ENCODE measurements around the gene PAK5.
"Not testable (repeated sequence)": the region's sequence is repeated elsewhere in the genome, so short reads cannot be mapped to it uniquely, and the experiment has no call there.

PAK5 gene

DNA sequence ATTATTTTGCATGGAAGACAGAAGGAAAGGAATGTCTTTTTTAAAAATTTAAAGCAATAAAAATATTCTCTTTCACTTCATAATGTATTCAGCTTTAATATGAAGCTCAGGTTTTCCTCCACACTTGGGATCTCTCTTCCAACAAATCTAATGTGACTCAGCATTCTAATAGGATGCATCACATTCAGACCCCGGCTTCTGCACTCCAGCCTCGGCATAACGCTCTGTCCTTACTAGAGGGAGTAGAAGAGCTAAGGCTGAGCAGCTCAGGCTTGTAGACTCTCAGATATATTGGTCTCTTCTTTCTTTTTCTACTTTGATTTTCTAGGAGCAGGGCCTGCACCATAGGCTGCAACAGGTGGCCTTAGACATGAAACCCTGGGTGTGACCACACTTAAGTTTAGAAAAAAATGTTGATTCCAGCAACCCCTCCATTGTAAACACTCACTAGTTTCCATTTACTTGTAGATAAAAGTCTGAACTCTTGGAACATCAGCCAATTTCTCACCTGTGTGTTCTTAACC lies 161.7 kb downstream of the PAK5 start:
- no peak for DNase-seq

DNA sequence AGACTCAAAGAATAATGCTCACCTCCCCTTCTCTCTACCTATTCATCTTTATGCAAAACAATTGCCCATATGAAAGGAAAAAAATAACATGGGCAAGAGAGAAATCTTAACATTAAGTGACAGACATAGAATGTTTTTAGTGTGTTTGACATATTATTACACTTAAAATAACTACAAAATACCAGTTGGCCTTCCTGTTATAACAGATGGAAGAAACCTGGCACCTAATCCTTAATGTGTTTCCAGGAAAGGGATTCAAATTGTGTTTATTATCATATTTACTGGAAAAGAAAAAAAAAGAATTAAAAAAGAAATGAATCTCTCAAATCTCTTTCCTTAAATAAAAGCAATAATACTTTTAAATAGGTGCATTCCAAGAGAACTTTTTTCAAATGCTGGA lies 165.9 kb downstream of the PAK5 start:
- no peak for DNase-seq

DNA sequence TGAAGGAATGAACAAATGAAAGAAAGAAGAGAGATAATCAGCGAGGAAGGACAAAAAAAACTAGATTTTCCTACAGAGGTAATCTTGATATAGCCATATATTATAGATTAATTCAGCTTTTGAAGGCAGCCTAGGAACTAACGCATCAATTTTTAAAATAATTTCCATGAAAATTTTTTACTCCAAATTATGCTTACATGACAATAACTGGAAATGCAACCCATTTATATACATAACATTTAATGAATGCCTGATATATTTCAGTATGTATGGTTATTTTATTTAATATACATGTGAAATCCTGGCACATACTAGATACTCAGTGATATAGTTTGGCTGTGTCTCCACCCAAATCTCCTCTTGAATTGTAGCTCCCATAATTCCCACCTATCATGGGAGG lies 166.8 kb downstream of the PAK5 start:
- DNase-seq: no peak

DNA sequence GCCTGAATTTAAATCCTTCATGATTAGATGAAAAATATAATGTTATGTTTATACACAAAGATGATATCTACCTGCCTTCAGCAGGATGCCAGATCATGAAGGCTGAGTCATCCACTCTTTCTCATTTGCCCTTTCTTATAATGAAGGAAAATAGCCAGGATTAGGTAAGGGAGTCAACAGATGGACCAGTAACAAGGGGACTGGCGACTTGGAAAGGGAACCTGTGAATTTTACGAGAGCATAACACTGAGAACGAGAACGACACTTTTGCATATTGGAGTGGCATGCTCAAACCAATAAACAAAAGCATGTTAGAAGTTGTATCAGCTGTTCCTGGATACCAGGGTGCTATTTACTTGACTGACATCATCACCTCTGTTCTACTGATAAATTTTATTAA lies 170.5 kb downstream of the PAK5 start:
- DNase-seq: no peak

DNA sequence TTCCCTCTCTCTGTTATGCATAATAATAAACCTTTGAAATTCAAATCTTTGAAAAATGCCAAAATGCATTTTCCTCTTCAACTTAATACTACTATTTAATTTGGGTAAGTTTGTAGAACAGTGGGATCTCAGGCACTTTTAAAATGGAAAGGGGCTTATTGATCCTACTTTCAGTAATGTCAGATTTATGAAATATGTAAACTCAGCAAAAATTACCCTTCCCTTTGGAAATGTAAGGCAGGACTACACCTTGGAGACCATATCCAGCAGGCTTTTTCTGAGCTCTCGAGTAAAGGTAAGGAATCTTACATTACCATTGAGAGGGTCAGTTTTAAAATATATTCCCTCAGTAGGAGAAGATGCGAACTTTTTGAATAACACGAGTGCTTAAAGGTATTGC lies 175.5 kb downstream of the PAK5 start:
- DNase-seq: no peak

DNA sequence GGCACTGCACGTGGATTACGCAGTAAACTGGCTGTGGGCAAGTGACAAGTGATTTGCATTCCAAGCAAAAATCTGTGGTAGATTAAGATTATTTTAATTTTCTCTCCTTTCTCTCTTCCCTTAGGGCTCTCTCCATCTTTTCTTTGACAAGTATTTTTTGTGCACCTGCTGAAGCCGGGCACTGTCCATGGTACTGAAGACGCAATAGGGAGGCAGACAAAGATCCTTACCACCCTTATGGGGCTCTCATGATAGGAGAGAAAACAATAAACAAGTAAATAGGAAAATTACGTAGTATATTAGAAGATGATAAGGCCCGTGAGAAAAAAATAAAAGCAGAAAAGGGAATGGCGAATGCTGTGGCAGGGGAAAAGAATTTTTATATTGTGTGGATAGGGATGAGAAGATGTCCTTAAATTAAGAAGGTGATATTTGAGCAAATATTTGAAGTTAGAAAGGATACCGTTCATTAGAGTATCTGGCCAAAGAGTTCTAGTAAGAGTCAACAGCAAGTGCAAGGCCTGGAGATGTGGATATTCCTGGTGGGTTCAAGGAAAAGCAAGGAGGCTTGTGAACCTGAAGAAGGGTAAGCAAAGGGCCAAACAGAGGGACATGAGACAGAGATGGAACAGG lies 178.5 kb downstream of the PAK5 start:
- no peak for DNase-seq

DNA sequence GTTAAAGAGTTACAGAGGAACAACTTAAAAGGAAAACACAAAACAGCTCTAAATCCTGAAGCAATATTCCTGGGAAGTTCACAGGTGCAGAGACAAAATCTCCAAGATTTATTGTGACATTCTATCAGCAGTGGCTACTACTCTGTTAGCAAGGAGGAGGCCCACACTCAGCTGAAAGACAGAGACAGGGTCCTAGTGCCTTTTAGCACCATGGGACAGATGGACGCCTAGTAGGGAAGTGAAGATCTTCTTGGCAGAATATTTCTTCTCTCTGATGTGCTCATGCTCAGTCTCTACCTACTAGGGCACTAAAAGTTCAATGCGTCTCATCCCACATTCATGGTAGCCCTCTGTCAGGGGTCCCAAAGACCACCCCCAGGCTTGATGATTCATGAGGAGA lies 191.1 kb downstream of the PAK5 start:
- DNase-seq: no peak

DNA sequence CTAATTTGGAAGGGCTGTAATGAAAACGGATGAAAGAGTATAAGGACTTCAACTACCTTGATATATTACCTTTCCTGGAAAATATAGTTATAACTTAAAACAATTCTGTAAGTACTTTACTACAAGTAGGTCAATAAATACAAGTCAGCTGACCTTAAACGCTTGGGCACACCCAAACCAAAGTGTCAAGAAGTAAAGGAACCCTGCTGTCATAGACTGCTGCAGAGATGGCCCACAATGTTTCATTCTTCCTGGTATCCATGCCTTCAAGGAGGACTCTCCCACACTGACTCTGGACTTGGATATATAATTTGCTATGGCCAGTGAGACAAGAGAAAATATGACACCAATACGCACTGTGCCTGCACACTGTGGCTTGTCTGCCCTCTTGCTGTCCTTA lies 192.5 kb downstream of the PAK5 start:
- DNase-seq: no peak

DNA sequence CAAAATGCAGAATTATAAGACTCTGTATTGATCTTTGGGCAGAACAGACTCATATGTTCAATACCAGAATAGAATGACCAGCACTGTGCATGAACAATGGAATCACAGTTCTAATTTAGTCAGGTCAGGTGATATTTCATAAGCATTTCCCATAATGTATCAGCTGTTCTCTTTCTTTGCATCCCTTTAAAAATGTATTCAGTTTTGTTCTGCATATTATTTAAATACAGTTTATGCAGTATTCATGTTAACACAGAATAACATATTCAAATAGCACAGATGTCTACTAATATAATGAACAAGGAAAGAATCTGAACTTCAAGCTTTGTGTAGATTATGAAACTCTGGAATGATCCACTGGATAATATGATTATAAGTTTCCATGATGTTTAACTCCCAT lies 196.0 kb downstream of the PAK5 start:
- no peak for DNase-seq

DNA sequence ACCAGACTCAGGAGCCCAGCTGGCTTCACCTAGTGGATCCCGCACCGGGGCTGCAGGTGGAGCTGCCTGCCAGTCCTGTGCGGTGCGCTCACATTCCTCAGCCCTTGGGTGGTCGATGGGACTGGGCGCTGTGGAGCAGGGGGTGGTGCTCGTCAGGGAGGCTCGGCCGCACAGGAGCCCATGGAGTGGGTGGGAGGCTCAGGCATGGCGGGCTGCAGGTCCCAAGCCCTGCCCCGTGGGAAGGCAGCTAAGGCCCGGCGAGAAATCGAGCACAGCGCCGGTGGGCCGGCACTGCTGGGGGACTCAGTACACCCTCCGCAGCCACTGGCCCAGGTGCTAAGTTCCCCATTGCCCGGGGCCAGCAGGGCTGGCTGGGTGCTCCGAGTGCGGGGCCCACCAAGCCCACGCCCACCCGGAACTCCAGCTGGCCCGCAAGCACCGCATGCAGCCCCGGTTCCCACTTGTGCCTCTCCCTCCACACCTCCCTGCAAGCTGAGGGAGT lies 197.3 kb downstream of the PAK5 start:
- not testable (repeated sequence) for DNase-seq

DNA sequence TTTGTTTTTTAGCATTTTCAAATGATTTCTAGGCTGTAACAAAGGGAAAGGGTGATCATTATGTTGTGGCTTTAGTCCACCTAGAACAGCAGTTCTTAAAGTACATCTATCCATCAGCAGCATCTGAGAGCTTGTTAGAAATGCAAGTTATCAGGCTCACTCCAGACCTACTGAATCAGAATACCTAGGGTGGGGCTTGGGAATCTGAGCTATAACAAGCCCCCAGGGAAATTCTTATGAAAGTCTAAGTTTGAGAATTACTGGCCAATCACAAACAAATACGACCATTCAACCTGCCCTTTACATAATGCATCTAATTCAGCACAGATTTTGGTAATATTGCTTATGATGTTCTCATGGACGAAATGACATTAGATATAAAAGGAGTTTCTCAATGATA lies 201.0 kb downstream of the PAK5 start:
- no peak for DNase-seq

DNA sequence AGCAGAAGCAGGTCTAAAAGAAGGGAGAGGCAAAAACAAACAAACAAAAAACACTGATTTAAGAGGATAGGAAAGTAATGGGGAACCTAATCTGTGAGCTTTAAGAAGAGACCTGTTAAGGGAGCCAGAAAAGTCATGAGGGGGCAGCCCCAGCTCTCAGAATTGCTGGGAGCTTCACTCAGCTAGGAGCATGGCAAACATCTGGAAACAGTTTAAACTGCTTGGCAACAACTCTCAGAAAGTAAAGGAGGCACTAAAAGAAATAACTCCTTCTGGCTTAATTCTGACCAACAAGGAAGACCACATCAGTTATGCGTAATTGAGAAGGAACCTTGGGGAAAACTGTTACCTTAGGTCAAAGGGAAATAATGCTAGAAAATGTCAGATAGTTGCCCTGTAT lies 203.1 kb downstream of the PAK5 start:
- no peak for DNase-seq

DNA sequence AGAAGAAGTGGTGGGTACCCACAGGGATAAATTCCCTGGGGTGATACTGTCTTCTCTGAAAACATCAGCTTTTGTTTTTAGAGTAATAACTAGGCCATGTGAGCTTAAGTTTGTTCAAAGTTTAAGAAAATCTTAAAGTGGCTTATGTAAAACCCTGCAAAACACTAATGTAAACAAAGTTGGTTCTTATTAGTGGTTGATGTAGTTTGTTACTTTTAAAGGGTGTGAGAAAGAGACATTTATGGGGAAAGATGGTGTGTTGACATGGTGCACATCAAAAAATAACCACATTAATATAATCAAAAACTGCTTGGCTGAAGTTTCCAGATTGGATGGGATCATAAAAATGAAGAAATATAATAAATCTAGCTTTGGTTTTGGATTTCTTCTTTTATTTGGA lies 204.5 kb downstream of the PAK5 start:
- DNase-seq: no peak

DNA sequence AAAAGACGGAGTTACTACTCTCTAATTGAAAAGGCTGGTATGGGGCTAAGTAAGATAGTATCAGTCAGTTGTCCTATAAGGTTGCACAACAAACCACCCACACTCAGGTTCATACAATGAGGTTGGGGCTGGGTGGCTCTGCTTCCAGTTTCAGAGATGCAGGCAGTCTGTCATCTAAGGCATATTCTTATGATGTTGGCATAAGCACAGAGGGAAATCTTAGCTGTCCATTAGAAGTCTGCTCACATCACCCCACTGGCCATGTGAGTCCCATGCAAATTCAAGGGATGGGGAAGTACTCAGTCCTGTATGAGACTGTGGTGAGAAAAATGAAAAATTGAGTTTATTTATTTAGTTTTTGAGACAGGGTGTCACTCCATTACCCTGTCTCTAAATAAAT lies 205.9 kb downstream of the PAK5 start:
- no peak for DNase-seq

DNA sequence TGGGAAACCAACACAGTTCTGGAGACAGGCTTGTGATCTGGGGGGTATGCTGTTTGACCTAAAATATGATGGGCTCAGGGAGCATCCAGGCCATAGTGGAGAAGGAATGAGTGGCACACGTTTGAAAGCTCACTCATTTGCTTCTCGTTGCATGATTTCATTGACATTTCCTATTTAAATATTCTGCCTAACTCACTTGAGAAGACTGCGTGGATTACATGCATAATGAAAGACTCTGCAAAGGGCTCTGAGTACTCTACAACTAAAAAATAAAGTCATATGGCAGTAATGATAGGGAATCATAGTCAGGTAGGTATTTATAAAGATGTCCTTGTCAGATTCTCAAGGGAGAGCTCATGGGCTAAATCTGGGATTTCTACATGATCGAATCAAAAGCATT lies 206.6 kb downstream of the PAK5 start:
- no peak for DNase-seq

DNA sequence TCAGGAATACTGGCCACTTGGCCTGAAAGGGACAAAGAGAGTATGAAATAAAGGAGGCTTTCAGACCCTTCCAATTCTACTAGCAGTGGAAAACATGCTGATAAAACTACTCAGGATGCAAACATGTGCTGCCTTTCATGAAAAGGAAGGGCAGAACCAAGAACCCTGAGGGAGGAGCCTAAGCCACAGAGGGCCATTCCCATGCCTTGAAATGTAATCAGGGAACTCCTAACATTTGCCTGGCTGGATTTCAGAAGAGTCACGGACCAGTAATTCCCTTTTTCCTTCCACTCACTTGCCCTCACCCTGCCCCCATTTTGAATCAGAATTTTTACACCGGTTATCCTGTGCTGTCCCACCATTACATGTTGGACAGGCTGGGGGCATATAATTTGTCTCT lies 208.3 kb downstream of the PAK5 start:
- no peak for DNase-seq

DNA sequence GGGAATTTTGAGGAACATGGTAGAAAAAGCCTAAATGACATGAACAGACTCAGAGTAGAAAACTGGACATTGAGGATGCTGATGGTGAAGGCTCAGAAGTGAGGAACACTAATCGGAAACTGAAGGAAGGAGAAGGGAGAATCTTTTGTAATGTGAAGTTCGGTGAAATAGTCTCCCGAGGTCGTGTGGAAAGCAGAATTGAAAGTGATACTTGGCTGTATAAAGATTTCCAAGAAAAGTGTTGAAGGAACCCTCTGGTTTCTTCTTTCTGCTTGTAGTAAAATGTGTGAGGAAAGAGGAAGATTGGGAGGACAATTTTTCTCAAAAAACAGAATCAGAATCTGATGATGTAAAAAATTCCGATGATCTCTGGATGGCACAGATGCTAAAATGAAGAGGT lies 209.0 kb downstream of the PAK5 start:
- no peak for DNase-seq

DNA sequence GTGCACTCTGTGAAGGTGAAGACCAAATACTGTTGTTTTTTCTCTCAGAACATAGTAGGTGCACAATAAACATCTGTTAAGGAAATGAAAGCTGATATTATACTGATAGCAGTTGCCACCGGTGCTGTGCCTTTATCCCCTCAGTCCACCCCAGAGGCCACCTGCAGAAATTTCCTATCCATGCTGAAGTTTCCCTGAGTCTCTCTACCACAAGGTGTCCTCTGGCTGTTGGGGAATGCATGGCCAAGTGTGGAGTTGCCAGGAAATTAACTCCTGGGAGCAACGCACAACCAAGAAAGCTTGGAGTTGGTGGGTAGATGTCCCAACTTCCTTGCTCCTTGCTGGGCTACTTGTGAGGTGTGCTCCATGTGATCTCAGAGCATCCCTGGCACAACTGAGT lies 210.3 kb downstream of the PAK5 start:
- DNase-seq: no peak

DNA sequence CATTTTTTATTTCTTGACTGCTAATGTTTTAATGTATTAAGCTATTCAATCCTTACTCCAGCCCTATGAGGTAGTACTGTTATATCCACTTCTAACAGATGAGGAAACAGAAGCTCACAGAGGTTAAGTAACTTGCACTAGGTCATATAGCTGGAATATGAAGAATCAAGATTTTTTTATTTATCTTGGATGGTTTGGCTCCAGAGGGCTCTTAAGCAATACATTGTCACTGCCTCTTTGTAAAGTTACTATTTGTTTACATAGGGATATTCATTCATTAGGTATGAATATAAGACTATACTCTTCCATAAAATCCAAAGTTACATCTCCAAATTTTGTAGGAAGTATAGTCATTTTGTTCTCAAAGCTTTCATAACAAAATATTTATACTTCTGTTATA lies 210.7 kb downstream of the PAK5 start:
- no peak for DNase-seq

DNA sequence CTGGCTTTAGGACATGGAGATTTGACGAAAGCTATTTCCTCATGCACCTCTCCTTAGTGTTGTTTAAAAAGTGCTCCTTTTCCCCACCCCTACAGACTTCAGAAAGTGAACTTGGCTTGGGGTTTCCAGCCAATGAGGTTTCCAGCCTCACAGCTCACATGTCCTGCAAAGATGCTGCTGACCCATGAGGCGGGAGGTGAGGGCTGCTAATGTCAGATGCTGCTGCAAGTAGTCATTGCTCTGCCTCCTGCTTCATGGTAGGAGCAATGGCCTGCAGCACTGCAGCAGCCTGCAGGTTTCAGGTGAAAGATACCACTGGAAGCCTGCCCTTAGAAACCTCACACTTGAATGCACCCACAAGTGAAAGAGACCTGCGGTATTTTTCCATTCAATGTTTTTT lies 211.7 kb downstream of the PAK5 start:
- no peak for DNase-seq

DNA sequence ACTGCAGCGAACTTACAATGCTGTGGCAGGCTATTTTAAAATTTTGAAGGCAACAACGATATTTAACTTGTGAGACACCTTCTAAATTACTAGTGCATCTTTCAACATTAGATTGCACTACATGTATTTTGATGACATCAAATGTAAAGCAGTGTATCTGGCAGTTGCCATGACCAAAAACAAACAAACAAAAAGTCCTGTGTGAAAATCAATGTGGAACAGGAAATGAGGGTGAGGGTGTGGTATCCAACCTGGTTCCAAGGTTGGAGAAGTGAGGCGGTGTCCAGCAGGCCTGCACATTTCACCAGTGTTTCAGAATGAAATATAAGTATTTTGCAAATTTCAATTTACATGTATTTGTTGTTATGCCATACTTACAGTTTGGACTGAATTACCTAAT lies 212.5 kb downstream of the PAK5 start:
- DNase-seq: no peak

DNA sequence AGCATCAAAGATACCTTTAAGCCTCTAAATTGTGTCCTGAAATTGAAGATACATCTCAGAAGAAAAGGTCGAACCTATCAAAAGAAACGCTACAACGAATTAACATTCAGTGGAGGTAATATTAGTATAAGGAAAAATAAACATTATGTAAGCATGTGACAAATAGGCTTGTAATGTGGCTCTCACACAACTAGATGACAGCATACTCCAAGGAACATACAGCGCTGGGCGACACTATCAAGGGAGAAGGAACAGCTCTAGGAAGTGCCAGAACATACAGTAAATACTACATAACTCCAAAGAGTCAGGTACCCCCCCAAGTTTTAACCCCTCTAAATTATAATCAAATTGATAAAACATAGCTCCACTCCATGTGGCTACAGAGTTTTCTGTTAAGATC lies 220.9 kb downstream of the PAK5 start:
- peak; percentile 78 for DNase-seq

DNA sequence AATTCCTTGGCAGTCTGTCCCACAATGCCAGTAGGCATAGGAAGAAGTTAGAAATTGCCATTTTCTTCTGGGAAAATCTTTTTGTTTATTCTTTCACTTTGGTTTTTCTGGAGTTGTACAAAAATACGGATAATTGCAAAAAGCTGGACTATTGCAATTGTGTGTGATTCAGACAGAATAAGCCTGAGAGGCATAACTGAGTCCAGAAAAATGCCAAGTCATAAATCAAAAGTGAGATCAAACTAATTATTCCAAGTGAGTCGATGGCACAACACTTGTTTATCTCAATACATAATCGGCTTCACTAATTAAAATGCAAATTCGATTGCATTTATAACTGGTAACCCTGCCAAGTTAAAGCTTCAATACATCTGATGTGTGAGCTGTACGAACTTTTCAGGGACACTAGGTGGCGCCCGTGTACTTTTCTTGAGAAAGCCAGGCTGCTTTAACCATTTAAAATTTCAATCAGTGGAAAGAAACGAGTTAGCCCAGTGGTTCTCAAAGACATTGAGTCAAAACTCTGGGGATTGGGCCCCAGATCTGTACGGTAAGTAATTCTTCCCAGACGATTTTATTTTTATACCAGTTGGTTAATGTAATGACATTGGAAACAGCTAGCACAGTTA lies 221.9 kb downstream of the PAK5 start:
- DNase-seq: peak; percentile 80

DNA sequence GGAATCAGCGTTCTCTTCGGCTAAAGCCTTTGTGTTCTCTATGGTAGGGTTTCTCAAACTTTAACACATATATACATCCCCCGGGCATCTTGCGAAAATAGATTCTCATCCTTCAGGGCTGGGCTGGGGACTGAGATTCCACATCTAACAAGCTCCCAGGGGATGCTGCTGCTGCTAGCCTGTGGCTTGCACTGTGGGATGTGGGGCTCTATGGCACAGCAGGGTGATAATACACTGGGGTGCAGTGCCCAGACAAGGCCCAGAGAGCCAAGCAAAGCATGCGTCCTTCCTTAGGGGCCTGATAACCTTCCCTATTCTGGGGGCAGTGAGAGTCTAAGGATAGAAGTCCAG lies 222.4 kb downstream of the PAK5 start:
- no peak for DNase-seq

Data from NCI-H146 (cell line).